Measurements from ENCODE around the gene DDX39B.
A peak's percentile ranks its signal among the peaks of the same experiment; 100 is the strongest.
"Not testable (repeated sequence)": the region's sequence is repeated elsewhere in the genome, so short reads cannot be mapped to it uniquely, and the experiment has no call there.

DDX39B gene

DNA sequence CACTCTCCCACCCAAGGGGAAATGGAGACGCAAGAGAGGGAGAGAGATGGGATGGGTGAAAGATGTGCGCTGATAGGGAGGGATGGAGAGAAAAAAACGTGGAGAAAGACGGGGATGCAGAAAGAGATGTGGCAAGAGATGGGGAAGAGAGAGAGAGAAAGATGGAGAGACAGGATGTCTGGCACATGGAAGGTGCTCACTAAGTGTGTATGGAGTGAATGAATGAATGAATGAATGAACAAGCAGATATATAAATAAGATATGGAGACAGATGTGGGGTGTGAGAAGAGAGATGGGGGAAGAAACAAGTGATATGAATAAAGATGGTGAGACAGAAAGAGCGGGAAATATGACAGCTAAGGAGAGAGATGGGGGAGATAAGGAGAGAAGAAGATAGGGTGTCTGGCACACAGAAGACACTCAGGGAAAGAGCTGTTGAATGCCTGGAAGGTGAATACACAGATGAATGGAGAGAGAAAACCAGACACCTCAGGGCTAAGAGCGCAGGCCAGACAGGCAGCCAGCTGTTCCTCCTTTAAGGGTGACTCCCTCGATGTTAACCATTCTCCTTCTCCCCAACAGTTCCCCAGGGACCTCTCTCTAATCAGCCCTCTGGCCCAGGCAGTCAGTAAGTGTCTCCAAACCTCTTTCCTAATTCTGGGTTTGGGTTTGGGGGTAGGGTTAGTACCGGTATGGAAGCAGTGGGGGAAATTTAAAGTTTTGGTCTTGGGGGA is 34.3 kb upstream of the DDX39B start:
- no peak for DNase-seq (ENCODE audit: low read depth)

DNA sequence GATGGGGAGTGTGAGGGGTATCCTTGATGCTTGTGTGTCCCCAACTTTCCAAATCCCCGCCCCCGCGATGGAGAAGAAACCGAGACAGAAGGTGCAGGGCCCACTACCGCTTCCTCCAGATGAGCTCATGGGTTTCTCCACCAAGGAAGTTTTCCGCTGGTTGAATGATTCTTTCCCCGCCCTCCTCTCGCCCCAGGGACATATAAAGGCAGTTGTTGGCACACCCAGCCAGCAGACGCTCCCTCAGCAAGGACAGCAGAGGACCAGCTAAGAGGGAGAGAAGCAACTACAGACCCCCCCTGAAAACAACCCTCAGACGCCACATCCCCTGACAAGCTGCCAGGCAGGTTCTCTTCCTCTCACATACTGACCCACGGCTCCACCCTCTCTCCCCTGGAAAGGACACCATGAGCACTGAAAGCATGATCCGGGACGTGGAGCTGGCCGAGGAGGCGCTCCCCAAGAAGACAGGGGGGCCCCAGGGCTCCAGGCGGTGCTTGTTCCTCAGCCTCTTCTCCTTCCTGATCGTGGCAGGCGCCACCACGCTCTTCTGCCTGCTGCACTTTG is 33.6 kb upstream of the DDX39B start, which contains the start of gene TNF:
TSS of gene TNF (plus strand) at position 231 of the 567 bp plus-strand sequence. CDS start at position 408, 177 bp downstream.
- no peak for DNase-seq (ENCODE audit: low read depth)

DNA sequence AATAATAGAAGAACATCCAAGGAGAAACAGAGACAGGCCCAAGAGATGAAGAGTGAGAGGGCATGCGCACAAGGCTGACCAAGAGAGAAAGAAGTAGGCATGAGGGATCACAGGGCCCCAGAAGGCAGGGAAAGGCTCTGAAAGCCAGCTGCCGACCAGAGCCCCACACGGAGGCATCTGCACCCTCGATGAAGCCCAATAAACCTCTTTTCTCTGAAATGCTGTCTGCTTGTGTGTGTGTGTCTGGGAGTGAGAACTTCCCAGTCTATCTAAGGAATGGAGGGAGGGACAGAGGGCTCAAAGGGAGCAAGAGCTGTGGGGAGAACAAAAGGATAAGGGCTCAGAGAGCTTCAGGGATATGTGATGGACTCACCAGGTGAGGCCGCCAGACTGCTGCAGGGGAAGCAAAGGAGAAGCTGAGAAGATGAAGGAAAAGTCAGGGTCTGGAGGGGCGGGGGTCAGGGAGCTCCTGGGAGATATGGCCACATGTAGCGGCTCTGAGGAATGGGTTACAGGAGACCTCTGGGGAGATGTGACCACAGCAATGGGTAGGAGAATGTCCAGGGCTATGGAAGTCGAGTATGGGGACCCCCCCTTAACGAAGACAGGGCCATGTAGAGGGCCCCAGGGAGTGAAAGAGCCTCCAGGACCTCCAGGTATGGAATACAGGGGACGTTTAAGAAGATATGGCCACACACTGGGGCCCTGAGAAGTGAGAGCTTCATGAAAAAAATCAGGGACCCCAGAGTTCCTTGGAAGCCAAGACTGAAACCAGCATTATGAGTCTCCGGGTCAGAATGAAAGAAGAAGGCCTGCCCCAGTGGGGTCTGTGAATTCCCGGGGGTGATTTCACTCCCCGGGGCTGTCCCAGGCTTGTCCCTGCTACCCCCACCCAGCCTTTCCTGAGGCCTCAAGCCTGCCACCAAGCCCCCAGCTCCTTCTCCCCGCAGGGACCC is 32.6 kb upstream of the DDX39B start:
- no peak for DNase-seq (ENCODE audit: low read depth)

DNA sequence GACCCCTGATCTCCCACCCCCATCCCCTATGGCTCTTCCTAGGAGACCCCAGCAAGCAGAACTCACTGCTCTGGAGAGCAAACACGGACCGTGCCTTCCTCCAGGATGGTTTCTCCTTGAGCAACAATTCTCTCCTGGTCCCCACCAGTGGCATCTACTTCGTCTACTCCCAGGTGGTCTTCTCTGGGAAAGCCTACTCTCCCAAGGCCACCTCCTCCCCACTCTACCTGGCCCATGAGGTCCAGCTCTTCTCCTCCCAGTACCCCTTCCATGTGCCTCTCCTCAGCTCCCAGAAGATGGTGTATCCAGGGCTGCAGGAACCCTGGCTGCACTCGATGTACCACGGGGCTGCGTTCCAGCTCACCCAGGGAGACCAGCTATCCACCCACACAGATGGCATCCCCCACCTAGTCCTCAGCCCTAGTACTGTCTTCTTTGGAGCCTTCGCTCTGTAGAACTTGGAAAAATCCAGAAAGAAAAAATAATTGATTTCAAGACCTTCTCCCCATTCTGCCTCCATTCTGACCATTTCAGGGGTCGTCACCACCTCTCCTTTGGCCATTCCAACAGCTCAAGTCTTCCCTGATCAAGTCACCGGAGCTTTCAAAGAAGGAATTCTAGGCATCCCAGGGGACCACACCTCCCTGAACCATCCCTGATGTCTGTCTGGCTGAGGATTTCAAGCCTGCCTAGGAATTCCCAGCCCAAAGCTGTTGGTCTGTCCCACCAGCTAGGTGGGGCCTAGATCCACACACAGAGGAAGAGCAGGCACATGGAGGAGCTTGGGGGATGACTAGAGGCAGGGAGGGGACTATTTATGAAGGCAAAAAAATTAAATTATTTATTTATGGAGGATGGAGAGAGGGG is 31.7 kb upstream of the DDX39B start:
- no peak for DNase-seq (ENCODE audit: low read depth)

DNA sequence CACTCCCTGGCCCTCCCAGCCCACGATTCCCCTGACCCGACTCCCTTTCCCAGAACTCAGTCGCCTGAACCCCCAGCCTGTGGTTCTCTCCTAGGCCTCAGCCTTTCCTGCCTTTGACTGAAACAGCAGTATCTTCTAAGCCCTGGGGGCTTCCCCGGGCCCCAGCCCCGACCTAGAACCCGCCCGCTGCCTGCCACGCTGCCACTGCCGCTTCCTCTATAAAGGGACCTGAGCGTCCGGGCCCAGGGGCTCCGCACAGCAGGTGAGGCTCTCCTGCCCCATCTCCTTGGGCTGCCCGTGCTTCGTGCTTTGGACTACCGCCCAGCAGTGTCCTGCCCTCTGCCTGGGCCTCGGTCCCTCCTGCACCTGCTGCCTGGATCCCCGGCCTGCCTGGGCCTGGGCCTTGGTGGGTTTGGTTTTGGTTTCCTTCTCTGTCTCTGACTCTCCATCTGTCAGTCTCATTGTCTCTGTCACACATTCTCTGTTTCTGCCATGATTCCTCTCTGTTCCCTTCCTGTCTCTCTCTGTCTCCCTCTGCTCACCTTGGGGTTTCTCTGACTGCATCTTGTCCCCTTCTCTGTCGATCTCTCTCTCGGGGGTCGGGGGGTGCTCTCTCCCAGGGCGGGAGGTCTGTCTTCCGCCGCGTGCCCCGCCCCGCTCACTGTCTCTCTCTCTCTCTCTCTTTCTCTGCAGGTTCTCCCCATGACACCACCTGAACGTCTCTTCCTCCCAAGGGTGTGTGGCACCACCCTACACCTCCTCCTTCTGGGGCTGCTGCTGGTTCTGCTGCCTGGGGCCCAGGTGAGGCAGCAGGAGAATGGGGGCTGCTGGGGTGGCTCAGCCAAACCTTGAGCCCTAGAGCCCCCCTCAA is 30.5 kb upstream of the DDX39B start, which contains the start of gene LTA:
TSS of gene LTA (plus strand) at position 249 of the 871 bp plus-strand sequence. CDS start at position 703, 454 bp downstream.
- no peak for DNase-seq (ENCODE audit: low read depth)

DNA sequence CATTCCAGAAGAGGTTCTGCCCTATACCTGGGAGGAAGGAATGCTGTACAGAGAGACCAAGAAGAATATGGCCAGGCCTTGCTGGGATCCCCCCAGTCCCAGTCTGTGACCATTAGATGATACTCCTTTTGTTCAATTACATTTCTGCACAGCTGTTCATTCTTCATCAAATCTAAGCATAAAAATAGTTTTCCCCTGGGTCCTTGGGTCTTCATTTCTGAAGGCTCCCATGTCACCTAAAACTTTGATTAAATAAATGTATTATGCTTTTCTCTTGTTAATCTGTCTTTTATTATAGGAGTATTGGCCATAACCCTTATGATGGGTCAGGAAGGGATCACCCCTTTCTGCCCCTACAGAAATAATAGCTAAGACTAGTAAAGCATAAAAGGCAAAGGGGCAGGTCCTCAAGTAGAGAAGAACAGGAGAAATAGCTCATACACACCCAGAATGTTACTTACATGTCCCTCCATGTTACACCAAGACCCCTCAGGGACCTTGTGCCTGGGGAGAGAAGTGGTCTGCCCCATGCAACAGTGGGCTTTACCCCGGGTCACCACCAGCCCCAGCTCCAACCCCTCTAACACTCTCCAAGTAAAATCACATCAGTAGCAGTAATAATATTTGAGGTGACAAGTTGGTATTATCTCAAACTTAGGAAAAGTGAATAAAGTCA is 28.2 kb upstream of the DDX39B start:
- no peak for DNase-seq (ENCODE audit: low read depth)

DNA sequence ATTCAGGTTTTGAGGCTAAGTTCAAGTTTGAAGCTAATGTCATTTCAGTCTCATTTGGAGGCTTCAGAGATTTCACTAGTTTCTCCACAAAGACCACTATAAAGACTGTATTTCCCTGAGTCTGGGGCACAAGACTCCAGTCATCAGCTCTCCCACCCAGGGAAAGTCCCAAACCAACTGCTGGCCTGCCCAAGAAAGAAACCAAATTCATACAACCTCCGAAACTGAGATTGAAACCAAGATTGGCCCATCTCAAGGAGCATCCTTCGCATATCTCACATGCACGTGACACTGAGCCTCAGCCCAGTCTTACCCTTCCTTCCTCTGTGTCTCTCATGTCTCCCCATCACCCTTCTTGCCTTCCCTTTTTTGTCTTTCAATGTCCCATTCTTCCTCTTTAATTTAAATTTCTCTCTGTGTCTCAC is 26.7 kb upstream of the DDX39B start:
- DNase-seq (ENCODE audit: low read depth), result no peak

DNA sequence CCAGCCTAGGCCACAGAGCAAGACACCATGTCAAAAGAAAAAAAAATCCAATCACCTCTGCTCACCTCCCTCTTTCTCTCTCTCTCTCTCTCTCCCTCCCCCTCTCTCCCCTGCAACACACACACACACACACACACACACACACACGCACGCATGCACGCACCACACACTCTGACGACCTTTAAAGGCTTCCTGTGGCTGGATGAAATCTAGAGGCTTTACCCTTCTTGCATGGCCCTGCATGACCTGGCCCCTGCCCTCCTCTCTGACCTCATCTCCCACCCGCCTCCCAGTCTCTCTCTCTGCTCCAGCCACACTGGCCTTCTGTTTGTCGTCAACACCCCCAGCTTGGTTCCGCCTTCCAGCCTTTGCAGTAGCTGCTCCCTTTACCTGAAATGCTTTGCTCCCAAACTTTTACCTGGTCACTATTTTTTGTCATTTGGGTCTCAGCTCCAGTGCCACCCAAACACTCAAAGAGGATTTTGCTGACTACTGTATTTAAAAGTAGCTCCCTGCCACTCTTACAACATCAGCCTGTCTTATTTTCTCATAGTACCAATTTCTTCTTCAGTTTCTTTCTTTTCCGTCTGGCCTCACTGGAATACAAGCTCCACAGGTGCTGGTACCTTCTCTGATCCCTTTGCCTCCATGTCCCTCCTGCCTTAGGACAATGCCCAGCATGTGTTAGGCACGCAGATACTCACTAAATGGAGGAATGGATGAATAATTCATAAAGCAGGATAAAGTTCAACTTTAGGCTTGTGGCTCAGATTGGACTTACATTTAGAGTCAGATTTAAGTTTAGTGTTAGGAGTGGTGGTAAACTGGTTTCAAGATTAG is 25.9 kb upstream of the DDX39B start:
- no peak for DNase-seq (ENCODE audit: low read depth)

DNA sequence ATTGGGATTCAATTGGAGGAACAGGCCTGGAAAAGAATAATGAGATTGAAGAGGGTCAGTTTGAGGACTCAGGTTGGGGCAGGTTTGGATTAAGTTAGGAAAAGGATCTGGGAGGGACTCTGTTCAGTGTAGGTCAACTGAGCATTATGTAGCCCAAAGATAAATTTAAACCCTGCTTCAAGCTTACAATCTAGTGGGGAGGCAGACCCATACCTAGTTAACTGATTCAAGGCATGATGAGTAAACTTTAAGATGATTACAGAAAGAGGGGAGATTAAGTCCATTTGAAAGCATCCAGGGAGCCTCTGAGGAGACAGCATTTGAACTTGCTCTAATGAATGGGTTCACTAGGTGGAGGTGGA is 18.9 kb upstream of the DDX39B start:
- no peak for DNase-seq (ENCODE audit: low read depth)

DNA sequence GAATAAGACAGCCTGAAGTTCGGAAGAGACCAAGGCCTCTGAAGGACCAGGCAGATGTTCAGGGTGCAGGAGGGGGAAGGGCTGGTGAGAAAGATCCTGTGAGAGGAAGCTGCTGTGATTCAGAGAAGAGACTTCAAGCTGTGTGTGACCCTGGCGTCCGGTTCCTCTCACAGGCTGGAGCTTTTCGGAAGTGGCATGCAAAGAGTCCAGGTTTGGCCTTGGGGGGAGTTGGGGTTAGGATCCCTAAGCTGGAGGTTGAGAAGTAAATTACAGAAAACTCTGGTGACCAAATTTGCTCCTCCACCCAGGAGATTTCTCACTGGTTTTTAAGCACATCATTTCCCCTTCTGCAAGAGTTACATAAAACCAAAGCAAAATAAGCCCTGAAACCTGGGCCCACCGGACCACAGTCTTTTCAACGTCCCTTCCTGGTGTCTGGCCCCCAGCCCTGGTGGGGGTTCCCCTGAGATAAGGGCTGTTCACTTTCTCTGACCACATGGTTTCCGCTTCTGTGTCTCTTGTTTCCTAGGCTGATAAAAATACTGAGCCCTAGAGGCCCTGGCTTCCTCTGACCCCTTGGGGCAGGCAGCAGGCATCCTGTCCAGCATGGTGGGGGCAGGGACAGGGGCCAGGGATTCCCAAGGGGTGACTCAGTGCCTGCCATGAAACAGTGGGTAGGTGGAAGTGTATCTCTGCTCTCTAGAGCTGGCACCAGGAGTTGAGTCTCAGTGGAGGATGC is 18.3 kb upstream of the DDX39B start:
- peak; percentile 42 for DNase-seq (ENCODE audit: low read depth)

DNA sequence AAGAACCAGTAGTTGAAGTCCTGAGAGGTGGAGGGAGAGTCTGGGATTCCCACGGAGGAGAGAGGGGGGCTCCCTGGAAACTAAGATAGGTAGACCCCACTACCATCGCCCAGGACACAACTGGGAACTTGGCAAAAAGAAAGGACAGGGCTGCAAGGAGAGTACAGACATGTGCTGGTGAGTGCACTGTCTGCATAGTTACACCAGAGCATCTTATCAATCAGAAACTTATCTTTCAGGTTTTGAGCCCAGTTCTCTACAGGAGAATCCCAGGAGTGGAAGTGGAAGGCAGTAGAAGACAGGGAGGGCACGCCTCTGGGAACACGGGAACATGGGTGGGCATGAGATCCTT is 17.8 kb upstream of the DDX39B start:
- DNase-seq (ENCODE audit: low read depth), result no peak

DNA sequence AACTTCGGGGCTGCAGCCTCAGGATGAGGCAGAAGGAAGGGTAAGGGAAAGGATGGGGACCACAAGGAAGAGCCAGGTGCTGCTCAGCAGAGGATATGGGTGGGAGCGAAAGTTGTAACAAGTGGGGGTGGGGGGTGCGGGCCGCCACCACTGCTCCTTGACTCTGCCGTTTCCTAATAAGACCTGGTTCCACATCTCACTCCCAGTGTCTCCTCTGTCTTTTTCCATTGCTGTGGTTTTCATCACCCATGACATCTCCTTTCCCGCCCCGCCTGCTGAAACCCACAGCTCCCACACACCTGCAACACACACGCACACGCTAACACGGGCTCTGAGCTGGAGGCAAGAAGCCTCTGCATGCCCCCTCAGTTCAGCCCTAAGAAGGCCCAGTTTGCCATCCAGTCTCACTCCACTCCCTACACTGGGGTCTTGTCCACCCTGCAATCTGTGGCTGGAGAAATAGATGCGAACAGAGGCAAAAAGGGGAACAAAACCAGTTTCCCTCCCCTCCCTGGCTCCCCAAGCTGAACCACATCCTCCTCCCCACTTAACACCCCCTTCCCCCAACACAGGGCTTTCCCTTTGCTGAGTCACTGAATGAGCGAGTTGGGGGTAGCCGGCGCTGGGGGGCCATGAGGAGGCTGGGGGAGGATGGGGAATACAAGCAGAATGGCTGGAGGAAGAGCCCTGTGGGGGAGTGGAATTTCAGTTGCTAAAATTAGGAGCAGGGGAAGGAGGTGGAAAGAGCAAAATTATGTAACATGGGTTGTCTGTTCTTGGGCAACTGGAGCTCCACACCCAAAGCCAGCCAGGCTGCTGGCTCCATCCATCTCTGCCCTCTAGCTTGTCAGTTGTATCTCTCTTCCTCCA is 17.1 kb upstream of the DDX39B start:
- no peak for DNase-seq (ENCODE audit: low read depth)

DNA sequence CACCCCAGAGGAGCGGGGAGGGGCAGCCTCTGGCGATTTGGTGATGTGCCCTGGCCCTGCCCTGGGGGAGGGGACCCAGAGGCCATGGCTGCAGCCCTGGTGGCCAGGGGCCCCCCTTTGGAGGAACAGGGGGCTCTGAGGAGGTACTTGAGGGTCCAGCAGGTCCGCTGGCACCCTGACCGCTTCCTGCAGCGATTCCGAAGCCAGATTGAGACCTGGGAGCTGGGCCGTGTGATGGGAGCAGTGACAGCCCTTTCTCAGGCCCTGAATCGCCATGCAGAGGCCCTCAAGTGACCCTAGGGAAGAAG is 16.5 kb upstream of the DDX39B start:
- no peak for DNase-seq (ENCODE audit: low read depth)

DNA sequence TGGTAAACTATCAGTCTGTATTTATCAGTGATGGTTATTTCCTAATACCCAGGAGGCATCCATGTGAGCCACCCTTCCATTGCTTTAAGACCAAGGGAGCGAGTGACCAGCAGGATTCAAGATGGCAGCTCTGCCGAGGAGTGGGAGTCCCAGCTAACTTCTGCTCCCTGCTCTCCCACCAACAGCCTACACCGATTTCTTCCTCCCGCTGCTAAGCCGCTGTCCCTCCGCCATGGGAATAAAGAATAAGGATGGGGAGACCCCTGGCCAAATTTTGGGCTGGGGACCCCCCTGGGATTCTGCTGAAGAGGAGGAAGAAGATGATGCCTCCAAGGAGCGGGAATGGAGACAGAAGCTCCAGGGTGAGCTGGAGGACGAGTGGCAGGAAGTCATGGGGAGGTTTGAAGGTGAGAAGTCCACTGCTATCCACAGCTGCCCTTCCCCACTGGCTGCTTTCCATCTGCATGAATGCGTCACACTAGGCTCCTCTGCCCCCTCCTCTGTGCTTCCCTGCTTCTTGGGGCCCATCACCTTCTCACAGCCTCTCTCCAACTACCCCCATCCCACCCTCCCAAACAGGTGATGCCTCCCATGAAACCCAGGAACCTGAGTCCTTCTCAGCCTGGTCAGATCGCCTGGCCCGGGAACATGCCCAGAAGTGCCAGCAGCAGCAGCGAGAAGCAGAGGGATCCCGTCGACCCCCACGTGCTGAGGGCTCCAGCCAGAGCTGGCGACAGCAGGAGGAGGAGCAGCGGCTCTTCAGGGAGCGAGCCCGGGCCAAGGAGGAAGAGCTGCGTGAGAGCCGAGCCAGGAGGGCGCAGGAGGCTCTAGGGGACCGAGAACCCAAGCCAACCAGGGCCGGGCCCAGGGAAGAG is 15.9 kb upstream of the DDX39B start:
- no peak for DNase-seq (ENCODE audit: low read depth)

DNA sequence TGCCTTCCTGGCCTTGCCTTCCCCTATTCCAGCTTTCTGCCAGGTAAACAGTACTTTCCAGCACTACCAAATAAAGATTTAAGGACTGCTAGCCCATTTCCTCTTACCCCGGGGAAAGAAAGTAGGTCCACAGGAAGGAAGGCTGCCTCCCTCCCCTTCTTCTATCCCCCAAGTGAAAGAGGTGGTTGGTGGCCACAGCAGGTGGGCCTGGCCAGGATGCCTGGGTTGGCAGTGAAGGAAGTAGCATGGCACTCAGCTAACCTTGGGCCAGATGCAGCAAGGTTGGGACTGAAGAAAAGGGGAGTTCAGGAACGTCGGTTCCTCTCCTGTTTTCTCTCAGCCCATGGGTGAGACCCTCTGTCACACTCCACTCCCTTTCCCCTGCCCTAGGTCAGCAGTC is 14.5 kb upstream of the DDX39B start:
- DNase-seq (ENCODE audit: low read depth), result no peak

DNA sequence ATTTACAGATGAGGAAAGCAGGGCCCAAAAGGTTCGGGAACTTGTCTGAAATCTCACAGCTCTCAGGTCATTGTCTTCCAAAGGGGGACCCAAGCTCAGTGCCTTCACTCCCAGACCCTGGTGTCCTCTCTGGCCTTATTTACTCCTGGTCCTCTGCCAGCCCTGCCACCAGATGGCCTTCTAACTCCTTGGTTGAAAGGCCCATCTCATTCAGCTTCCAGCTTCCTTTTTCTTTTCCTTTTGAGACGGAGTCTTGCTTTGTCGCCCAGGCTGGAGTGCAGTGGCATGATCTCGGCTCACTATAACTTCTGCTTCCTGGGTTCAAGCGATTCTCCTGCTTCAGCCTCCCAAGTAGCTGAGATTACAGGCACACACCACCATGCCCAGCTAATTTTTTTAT is 9.6 kb upstream of the DDX39B start:
- DNase-seq (ENCODE audit: low read depth), result not testable (repeated sequence)

DNA sequence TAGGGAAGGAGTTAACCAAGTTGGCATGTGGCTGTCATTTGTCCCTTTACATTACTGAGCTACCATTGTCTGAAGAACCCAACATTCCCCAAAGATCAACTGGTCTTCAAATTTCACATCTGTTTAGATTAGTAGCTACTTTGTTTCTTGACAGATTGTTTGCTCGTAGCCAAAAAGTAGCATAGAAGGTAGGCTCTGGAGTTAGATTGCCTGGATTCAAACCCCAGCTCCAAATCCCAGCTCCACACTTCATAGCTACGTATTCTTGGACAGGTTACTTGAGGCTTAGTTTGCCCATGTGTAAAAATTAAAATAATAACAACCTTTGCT is 6.7 kb upstream of the DDX39B start:
- no peak for DNase-seq (ENCODE audit: low read depth)
